ENCODE results near the gene SEM1.

- TF ChIP-seq E2F4 (CRISPR knock-in tag; IDR thresholded peaks at IDR 0.05; ENCODE audit: borderline replicate concordance, low read depth) (no peak), CTCF (IDR thresholded peaks at IDR 0.05) (no peak), SP1 (CRISPR knock-in tag; conservative IDR thresholded peaks at IDR 0.05) (no peak), FOXK1 (CRISPR knock-in tag; IDR thresholded peaks at IDR 0.05) (no peak), USF2 (CRISPR knock-in tag; IDR thresholded peaks at IDR 0.05) (no peak), NR2C2 (CRISPR knock-in tag; IDR thresholded peaks at IDR 0.05) (no peak)
Measured at GRCh38 chr7:96658022-96658412, 51.6 kb downstream of the SEM1 start.

All from WTC11 (cell line).